ENCODE results near the gene SLC26A1. TPM values are rescaled to one million over a fixed set of nuclear protein-coding genes. Genes with fewer than 3 reads are reported as not detected.

SLC26A1 gene
- total RNA-seq, 1 donor from 2014 or later: under 0.01 TPM

DNA sequence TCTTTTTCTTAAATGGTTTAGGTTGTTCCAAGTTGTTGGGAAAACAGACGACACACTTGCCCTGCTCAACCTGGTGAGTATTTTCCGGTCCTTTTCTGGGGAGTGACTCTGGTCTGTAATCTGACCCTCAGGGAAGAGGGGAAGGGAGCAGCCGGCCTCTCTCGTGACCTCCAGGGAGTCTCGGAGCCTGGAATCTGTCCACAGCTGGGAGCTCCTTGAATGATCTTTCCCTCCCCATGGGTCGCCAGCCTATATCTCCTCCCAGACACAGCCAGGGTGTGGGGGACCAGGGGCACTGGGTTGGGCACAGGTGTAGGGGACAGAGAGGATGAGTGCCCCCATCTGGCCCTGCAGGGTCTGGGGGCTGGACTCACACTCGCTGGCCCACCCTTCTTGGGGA, 42.0 kb downstream of the SLC26A1 start:
- TF ChIP-seq, protein P1, sequence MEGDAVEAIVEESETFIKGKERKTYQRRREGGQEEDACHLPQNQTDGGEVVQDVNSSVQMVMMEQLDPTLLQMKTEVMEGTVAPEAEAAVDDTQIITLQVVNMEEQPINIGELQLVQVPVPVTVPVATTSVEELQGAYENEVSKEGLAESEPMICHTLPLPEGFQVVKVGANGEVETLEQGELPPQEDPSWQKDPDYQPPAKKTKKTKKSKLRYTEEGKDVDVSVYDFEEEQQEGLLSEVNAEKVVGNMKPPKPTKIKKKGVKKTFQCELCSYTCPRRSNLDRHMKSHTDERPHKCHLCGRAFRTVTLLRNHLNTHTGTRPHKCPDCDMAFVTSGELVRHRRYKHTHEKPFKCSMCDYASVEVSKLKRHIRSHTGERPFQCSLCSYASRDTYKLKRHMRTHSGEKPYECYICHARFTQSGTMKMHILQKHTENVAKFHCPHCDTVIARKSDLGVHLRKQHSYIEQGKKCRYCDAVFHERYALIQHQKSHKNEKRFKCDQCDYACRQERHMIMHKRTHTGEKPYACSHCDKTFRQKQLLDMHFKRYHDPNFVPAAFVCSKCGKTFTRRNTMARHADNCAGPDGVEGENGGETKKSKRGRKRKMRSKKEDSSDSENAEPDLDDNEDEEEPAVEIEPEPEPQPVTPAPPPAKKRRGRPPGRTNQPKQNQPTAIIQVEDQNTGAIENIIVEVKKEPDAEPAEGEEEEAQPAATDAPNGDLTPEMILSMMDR (IDR thresholded peaks at IDR 0.05; ENCODE audit: insufficient read depth, low read length, severe bottlenecking): no peak
- Histone ChIP-seq H3K36me3 (ENCODE audit: control insufficient read depth, insufficient read depth, low read length) (no peaks in the 10 kb centered on the region), H3K4me3 (ENCODE audit: low read depth, low read length) (no peak overlapping the region), H3K27me3 (ENCODE audit: control insufficient read depth, insufficient read depth, low read length) (no peaks in the 10 kb centered on the region)
- FAIRE-seq (no peak), DNase-seq (ENCODE audit: low read depth) (no peak)

DNA sequence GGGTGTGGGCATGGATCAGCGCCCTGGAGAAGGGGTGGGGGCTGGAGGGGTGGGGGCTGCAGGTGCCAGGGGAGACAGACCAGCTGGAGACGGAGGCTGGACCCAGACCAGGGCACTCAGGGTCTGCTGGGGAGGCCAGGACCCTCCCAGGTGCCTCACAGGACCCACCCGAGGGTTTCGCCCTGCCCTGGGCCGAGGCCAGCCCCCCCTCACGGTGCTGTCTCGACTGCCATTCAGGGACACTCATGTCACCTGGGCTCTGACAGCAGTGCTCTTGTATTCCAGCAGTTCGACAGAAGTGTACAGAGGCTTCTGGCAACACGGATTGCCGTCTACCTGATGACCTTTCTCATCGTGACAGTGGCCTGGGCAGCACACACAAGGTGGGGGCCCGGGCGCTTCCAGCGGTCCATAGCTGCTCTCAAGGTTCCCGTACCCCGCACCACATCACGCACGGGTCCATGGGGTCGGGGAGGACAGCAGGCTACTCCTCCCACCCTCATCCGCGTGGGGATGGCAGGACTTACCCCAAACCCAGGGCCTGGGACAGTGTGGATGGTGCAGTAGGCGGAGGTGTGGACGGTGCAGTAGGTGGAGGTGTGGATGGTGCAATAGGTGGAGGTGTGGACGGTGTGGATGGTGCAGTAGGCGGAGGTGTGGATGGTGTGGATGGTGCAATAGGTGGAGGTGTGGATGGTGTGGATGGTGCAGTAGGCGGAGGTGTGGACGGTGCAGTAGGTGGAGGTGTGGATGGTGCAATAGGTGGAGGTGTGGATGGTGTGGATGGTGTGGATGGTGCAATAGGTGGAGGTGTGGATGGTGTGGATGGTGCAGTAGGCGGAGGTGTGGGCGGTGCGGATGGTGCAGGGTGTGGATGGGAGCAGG, 42.8 kb downstream of the SLC26A1 start:
- DNase-seq (ENCODE audit: low read depth) (no peak), FAIRE-seq (peak; percentile 98)
- no peaks in the 10 kb centered on the region for H3K36me3 ChIP-seq (ENCODE audit: control insufficient read depth, insufficient read depth, low read length)
- H3K4me3 ChIP-seq (ENCODE audit: low read depth, low read length): no peak overlapping the region
- TF ChIP-seq, protein P1 (IDR thresholded peaks at IDR 0.05; ENCODE audit: insufficient read depth, low read length, severe bottlenecking): no peak
- H3K27me3 ChIP-seq (ENCODE audit: control insufficient read depth, insufficient read depth, low read length): no peaks in the 10 kb centered on the region

- Histone ChIP-seq H3K36me3 (ENCODE audit: control insufficient read depth, insufficient read depth, low read length) (no peaks in the 10 kb centered on the region), H3K4me3 (ENCODE audit: low read depth, low read length) (no peak overlapping the region), H3K27me3 (ENCODE audit: control insufficient read depth, insufficient read depth, low read length) (no peaks in the 10 kb centered on the region)
- FAIRE-seq: no peak
- TF ChIP-seq, protein P1 (IDR thresholded peaks at IDR 0.05; ENCODE audit: insufficient read depth, low read length, severe bottlenecking): no peak
- no peak for DNase-seq (ENCODE audit: low read depth)
These were observed 43.5 kb downstream of the SLC26A1 start for GRCh38 chr4:949656-950055.

- TF ChIP-seq, protein P1 (IDR thresholded peaks at IDR 0.05; ENCODE audit: insufficient read depth, low read length, severe bottlenecking): no peak
- no peaks in the 10 kb centered on the region for H3K27me3 ChIP-seq (ENCODE audit: control insufficient read depth, insufficient read depth, low read length)
- FAIRE-seq (no peak), DNase-seq (ENCODE audit: low read depth) (no peak)
- H3K4me3 ChIP-seq (ENCODE audit: low read depth, low read length): no peak overlapping the region
- H3K36me3 ChIP-seq (ENCODE audit: control insufficient read depth, insufficient read depth, low read length): no peaks in the 10 kb centered on the region
These were observed 44.3 kb downstream of the SLC26A1 start for GRCh38 chr4:948936-949300.

- TF ChIP-seq, protein P1 (IDR thresholded peaks at IDR 0.05; ENCODE audit: insufficient read depth, low read length, severe bottlenecking): no peak
- no peak overlapping the region for H3K4me3 ChIP-seq (ENCODE audit: low read depth, low read length)
- no peak for DNase-seq (ENCODE audit: low read depth)
- no peaks in the 10 kb centered on the region for H3K27me3 ChIP-seq (ENCODE audit: control insufficient read depth, insufficient read depth, low read length)
- H3K36me3 ChIP-seq (ENCODE audit: control insufficient read depth, insufficient read depth, low read length): no peaks in the 10 kb centered on the region
- no peak for FAIRE-seq
These were observed 44.9 kb downstream of the SLC26A1 start for GRCh38 chr4:948101-948935.
